ENCODE data around the gene STPG1.
A peak's percentile ranks its signal among the peaks of the same experiment; 100 is the strongest.

STPG1 gene

DNA sequence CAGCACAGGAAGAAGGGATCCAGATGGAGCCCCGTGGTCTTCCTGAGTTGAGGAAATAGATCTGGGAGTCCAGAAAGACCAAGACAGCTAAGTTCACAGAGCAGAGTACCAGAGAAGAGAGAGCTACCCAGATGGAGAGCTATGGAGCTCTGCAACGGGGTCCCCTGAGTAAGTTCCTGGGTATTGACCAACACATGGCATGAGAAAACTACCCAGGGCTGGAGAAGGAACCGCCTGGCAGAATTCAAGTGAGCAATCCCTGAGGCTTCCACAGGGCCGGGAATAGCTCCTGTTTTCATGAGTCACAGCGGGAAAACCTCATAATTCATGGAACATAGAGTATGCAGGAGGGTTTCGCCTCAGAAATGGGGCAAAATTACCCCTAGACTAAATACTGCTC is 19.7 kb downstream of the STPG1 start:
- TF ChIP-seq, protein P1, sequence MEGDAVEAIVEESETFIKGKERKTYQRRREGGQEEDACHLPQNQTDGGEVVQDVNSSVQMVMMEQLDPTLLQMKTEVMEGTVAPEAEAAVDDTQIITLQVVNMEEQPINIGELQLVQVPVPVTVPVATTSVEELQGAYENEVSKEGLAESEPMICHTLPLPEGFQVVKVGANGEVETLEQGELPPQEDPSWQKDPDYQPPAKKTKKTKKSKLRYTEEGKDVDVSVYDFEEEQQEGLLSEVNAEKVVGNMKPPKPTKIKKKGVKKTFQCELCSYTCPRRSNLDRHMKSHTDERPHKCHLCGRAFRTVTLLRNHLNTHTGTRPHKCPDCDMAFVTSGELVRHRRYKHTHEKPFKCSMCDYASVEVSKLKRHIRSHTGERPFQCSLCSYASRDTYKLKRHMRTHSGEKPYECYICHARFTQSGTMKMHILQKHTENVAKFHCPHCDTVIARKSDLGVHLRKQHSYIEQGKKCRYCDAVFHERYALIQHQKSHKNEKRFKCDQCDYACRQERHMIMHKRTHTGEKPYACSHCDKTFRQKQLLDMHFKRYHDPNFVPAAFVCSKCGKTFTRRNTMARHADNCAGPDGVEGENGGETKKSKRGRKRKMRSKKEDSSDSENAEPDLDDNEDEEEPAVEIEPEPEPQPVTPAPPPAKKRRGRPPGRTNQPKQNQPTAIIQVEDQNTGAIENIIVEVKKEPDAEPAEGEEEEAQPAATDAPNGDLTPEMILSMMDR (IDR thresholded peaks at IDR 0.05; ENCODE audit: control insufficient read depth, extremely low read depth, insufficient read depth) = no peak
- no peak for DNase-seq (ENCODE audit: low read depth)
- no peak overlapping the region for H3K4me3 ChIP-seq (ENCODE audit: low read depth, low read length)

DNA sequence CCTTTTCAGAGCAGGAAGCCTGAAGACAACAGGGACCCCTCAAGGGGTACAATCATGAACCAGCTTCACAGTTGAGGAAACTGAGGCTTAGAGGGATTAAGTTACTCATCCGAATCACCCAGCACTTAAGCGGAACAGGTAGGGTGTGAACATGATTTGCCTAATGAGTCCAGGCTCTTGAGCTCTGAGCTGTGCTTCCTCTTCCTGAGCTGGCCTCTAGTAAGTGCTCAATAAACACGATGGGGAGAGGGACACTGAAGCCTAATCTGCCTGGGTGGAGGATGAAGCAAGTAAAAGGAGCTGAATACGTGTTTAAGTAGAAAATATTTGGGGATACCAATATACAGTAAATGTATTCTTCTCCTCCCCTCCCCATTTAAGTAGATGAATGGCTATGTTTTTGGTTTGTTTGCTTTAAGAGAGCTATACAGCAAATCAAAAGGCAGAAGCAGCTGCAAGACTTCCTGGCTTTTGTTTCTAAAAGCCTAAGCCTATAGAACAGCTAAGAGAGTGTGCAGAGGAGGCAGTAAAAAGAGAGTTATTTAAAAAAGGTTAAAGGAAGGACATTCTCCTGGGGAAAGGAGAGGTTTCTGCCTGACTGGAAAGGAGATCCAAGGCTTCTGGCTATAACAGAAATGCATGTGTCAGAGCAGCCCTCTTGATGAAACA is 20.5 kb downstream of the STPG1 start:
- no peak for DNase-seq (ENCODE audit: low read depth)
- H3K4me3 ChIP-seq (ENCODE audit: low read depth, low read length) = no peak overlapping the region
- TF ChIP-seq, protein P1 (IDR thresholded peaks at IDR 0.05; ENCODE audit: control insufficient read depth, extremely low read depth, insufficient read depth) = no peak

GRCh38 chr1:24392604-24392946 is 21.0 kb downstream of the STPG1 start:
- DNase-seq (ENCODE audit: low read depth) = no peak
- no peak overlapping the region for H3K4me3 ChIP-seq (ENCODE audit: low read depth, low read length)
- TF ChIP-seq, protein P1 (IDR thresholded peaks at IDR 0.05; ENCODE audit: control insufficient read depth, extremely low read depth, insufficient read depth) = no peak

- no peak for DNase-seq (ENCODE audit: low read depth)
- TF ChIP-seq, protein P1 (IDR thresholded peaks at IDR 0.05; ENCODE audit: control insufficient read depth, extremely low read depth, insufficient read depth) = peak; percentile 63
- no peak overlapping the region for H3K4me3 ChIP-seq (ENCODE audit: low read depth, low read length)
Measured at GRCh38 chr1:24391882-24392603, 21.5 kb downstream of the STPG1 start.

GRCh38 chr1:24390924-24391782 is 22.4 kb downstream of the STPG1 start:
- no peak for DNase-seq (ENCODE audit: low read depth)
- TF ChIP-seq, protein P1 (IDR thresholded peaks at IDR 0.05; ENCODE audit: control insufficient read depth, extremely low read depth, insufficient read depth) = peak; percentile 79
- no peak overlapping the region for H3K4me3 ChIP-seq (ENCODE audit: low read depth, low read length)

GRCh38 chr1:24389231-24389678 is 24.3 kb downstream of the STPG1 start:
- H3K4me3 ChIP-seq (ENCODE audit: low read depth, low read length) = no peak overlapping the region
- DNase-seq (ENCODE audit: low read depth) = no peak

More at GRCh38 chr1:24389231-24389678, 24.3 kb downstream of the STPG1 start:
- TF ChIP-seq, protein P1 (IDR thresholded peaks at IDR 0.05; ENCODE audit: control insufficient read depth, extremely low read depth, insufficient read depth) = no peak

Data from LNCaP clone FGC (cell line).